Right cardiac atrium (tissue), 5 donors: ENCODE results near the gene RNF4. TPM values are rescaled to one million over a fixed set of nuclear protein-coding genes. Genes with fewer than 3 reads are reported as not detected.
"Not testable (repeated sequence)": the region's sequence is repeated elsewhere in the genome, so short reads cannot be mapped to it uniquely, and the experiment has no call there.

ENCODE experiments used
- ATAC-seq, 2 donors: fragments of 200-7000 bp; cut with Tn5 transposase; one replicate each; pipeline versions ENCODE4 v1.8.0 to v1.9.1; 2020; ENCODE audit warnings: moderate library complexity in 2 of 2, mild to moderate bottlenecking in 1 of 2
- DNase-seq, 3 donors: peaks; one replicate each; pipeline ENCODE4 v3.0.0-alpha.2; 2020
- H3K27ac ChIP-seq: one replicate; pipeline ENCODE4 v1.5.1; 2013; ENCODE audit warnings: mild to moderate bottlenecking, low read length, control low read depth, moderate library complexity
- H3K27me3 ChIP-seq: one replicate; pipeline ENCODE4 v1.6.1; 2013; ENCODE audit not compliant: control insufficient read depth, insufficient read depth
- H3K4me1 ChIP-seq: one replicate; pipeline ENCODE4 v1.6.1; 2013; ENCODE audit warnings: low read length; ENCODE audit not compliant: control insufficient read depth, insufficient read depth
- H3K4me3 ChIP-seq: one replicate; pipeline ENCODE4 v1.5.1; 2013; ENCODE audit warnings: low read length, control low read depth
- H3K9me3 ChIP-seq: one replicate; pipeline ENCODE4 v1.6.1; 2013; ENCODE audit warnings: low read length; ENCODE audit not compliant: control insufficient read depth
- WGBS: extraction: QIAGEN DNeasy Blood & Tissue Kit; methylation state at CpG from one replicate; pipeline ENCODE4 v1.1.7; 2013; 5-methylcytosine and 5-hydroxymethylcytosine counted together
- intact Hi-C, 4 donors: fragments of 100-400 bp; cut with DNase I; formaldehyde crosslinking; loops; one replicate each; pipeline versions ENCODE4 v1.11.0 to v1.14.0; 2022 to 2023
- polyA plus RNA-seq: library from polyadenylated mRNA; stranded (reverse); fragments of 200-250 nt; gene quantifications from one replicate; pipeline ENCODE4 v1.2.3, GENCODE V29; 2013
- total RNA-seq, 4 donors: library from RNA; stranded (reverse); fragmentation: NEBNext Ultra II Directional; extraction: Animal tissue kit (Norgen Biotek cat#: 25700); gene quantifications; one replicate each; pipeline ENCODE4 v1.2.1, GENCODE V29; 2021
- donor health status: healthy with polysubstance abuse.
- donor health status: DM: no; HTN: yes; CAD: no.
- donor health status: DM: no; HTN: no; CAD: no.
- donor health status: DM: no; HTN: yes; CAD: no; lungs with severe emphysema.
- donor health status: DM: yes; HTN: yes; CAD: no.

Gene RNF4
- total and polyA plus RNA-seq, 5 donors = 16.3 to 35.7 (median 29.5) TPM

GRCh38 chr4:2514193-2514592, 45.3 kb downstream of the RNF4 start:
- H3K9me3 ChIP-seq, ATAC-seq, H3K4me3 ChIP-seq, intact Hi-C loops, H3K27ac ChIP-seq, H3K27me3 ChIP-seq, H3K4me1 ChIP-seq, DNase-seq: not testable (repeated sequence)
- WGBS = 81% methylated on average over 9 of the region's 9 CpGs

- not testable (repeated sequence) for H3K27ac ChIP-seq
Observed at GRCh38 chr4:2514944-2515343, 46.0 kb downstream of the RNF4 start.

GRCh38 chr4:2515830-2516550, 47.1 kb downstream of the RNF4 start:
- peak; percentile 80 to 82 for ATAC-seq
- peak overlapping the region; percentile 83 for H3K27ac ChIP-seq
- DNase-seq = peak; percentile 60 to 86 (median 75)
- peaks cover 8% of the 10 kb centered on the region for H3K4me1 ChIP-seq
- H3K27me3 ChIP-seq = no peaks in the 10 kb centered on the region
- intact Hi-C loops = no loop called here
- 28% methylated on average over 4 of the region's 4 CpGs for WGBS
- H3K4me3 ChIP-seq = no peak overlapping the region
- H3K9me3 ChIP-seq = no peaks in the 10 kb centered on the region

More at GRCh38 chr4:2514944-2515343, 46.0 kb downstream of the RNF4 start:
- DNase-seq, H3K27me3 ChIP-seq, H3K9me3 ChIP-seq, H3K4me1 ChIP-seq, H3K4me3 ChIP-seq, ATAC-seq, intact Hi-C loops: not testable (repeated sequence)
- WGBS = 68% methylated on average over 11 of the region's 11 CpGs

- Histone ChIP-seq H3K4me3 (no peak overlapping the region), H3K4me1 (peaks cover 8% of the 10 kb centered on the region), H3K27me3 (no peaks in the 10 kb centered on the region), H3K27ac (no peak overlapping the region), H3K9me3 (no peaks in the 10 kb centered on the region)
- 86% methylated on average over 2 of the region's 2 CpGs for WGBS
- ATAC-seq = peak in 1 of 2 donors; percentile 10
- intact Hi-C loops = no loop called here
- DNase-seq = no peak
Observed at GRCh38 chr4:2516635-2517034, 47.7 kb downstream of the RNF4 start.

- ATAC-seq (no peak), DNase-seq (peak in 1 of 3 donors; percentile 11)
- Histone ChIP-seq H3K4me3 (no peak overlapping the region), H3K9me3 (no peaks in the 10 kb centered on the region), H3K4me1 (no peaks in the 10 kb centered on the region), H3K27ac (no peak overlapping the region), H3K27me3 (no peaks in the 10 kb centered on the region)
- intact Hi-C loops = no loop called here
- 95% methylated on average over 9 of the region's 9 CpGs for WGBS
Observed at GRCh38 chr4:2526559-2526958, 57.7 kb downstream of the RNF4 start.

- intact Hi-C loops = no loop called here
- ATAC-seq (no peak), DNase-seq (no peak)
- WGBS = 58% methylated on average over 5 of the region's 5 CpGs
- Histone ChIP-seq H3K27ac (peak overlapping the region; percentile 93), H3K4me3 (peak overlapping the region; percentile 74), H3K9me3 (no peaks in the 10 kb centered on the region), H3K4me1 (no peaks in the 10 kb centered on the region), H3K27me3 (no peaks in the 10 kb centered on the region)
Observed at GRCh38 chr4:2534904-2535375, 66.0 kb downstream of the RNF4 start.

GRCh38 chr4:2535376-2536192, 66.7 kb downstream of the RNF4 start:
- H3K27me3 ChIP-seq = no peaks in the 10 kb centered on the region
- H3K4me3 ChIP-seq = peak overlapping the region; percentile 74
- DNase-seq (peak; percentile 51 to 84 (median 82)), ATAC-seq (peak; percentile 17 to 31)
- H3K9me3 ChIP-seq = no peaks in the 10 kb centered on the region
- intact Hi-C loops = no loop called here
- H3K27ac ChIP-seq = peak overlapping the region; percentile 93
- 1% methylated on average over 77 of the region's 77 CpGs for WGBS
- no peaks in the 10 kb centered on the region for H3K4me1 ChIP-seq

GRCh38 chr4:2536193-2537010, 67.5 kb downstream of the RNF4 start, which contains the start of gene FAM193A:
Gene FAM193A (plus strand): TSS chr4:2536647. CDS start chr4:2536916, 269 bp downstream.
- DNase-seq = peak; percentile 100
- Histone ChIP-seq H3K9me3 (no peaks in the 10 kb centered on the region), H3K27me3 (no peaks in the 10 kb centered on the region), H3K4me3 (peak within 1 kb of the TSS; percentile 96), H3K4me1 (no peaks in the 10 kb centered on the region), H3K27ac (peak within 1 kb of the TSS; percentile 93)
- peak; percentile 99 for ATAC-seq
- intact Hi-C loops = no loop called here
- WGBS = under 1% methylated on average over 106 of the region's 106 CpGs

GRCh38 chr4:2537011-2537830, 68.3 kb downstream of the RNF4 start:
- H3K9me3 ChIP-seq = no peaks in the 10 kb centered on the region
- DNase-seq (peak; percentile 53 to 81 (median 77)), ATAC-seq (peak in 1 of 2 donors; percentile 2)
- H3K27ac ChIP-seq = peak overlapping the region; percentile 89
- H3K4me1 ChIP-seq = no peaks in the 10 kb centered on the region
- H3K27me3 ChIP-seq = no peaks in the 10 kb centered on the region
- intact Hi-C loops = no loop called here
- peak overlapping the region; percentile 96 for H3K4me3 ChIP-seq
- under 1% methylated on average over 103 of the region's 103 CpGs for WGBS
